ENCODE data around the gene PYGL. TPM values are rescaled to one million over a fixed set of nuclear protein-coding genes. Genes with fewer than 3 reads are reported as not detected.
"Not testable (repeated sequence)": the region's sequence is repeated elsewhere in the genome, so short reads cannot be mapped to it uniquely, and the experiment has no call there.

Gene PYGL
- total RNA-seq, 1 experiment from 2014 or later, result 61.2 TPM

- no peak for DNase-seq (ENCODE audit: low spot score)
Observed at GRCh38 chr14:50928002-50928635, 16.2 kb downstream of the PYGL start.

GRCh38 chr14:50926851-50927386 is 17.4 kb downstream of the PYGL start:
- no peak for DNase-seq (ENCODE audit: low spot score)

GRCh38 chr14:50924843-50925242 is 19.4 kb downstream of the PYGL start:
- DNase-seq (ENCODE audit: low spot score), result no peak

GRCh38 chr14:50924236-50924635 is 20.0 kb downstream of the PYGL start:
- no peak for DNase-seq (ENCODE audit: low spot score)

GRCh38 chr14:50922803-50923202 is 21.5 kb downstream of the PYGL start:
- DNase-seq (ENCODE audit: low spot score), result no peak

- peak; percentile 44 for DNase-seq (ENCODE audit: low spot score)
Observed at GRCh38 chr14:50920482-50921230, 23.6 kb downstream of the PYGL start.

- not testable (repeated sequence) for DNase-seq (ENCODE audit: low spot score)
Observed at GRCh38 chr14:50919524-50919923, 24.8 kb downstream of the PYGL start.

GRCh38 chr14:50917449-50917848 is 26.8 kb downstream of the PYGL start:
- no peak for DNase-seq (ENCODE audit: low spot score)

GRCh38 chr14:50910495-50911420 is 33.5 kb downstream of the PYGL start:
- no peak for DNase-seq (ENCODE audit: low spot score)

- no peak for DNase-seq (ENCODE audit: low spot score)
Observed at GRCh38 chr14:50906326-50907065, 37.8 kb downstream of the PYGL start.

GRCh38 chr14:50904719-50905118 is 39.6 kb downstream of the PYGL start:
- DNase-seq (ENCODE audit: low spot score), result no peak

GRCh38 chr14:50901361-50901760 is 42.9 kb downstream of the PYGL start:
- no peak for DNase-seq (ENCODE audit: low spot score)

- DNase-seq (ENCODE audit: low spot score), result no peak
Observed at GRCh38 chr14:50897658-50898175, 46.6 kb downstream of the PYGL start.

- not testable (repeated sequence) for DNase-seq (ENCODE audit: low spot score)
Observed at GRCh38 chr14:50897005-50897404, 47.3 kb downstream of the PYGL start.

- DNase-seq (ENCODE audit: low spot score), result not testable (repeated sequence)
Observed at GRCh38 chr14:50896421-50896820, 47.9 kb downstream of the PYGL start.

- DNase-seq (ENCODE audit: low spot score), result no peak
Observed at GRCh38 chr14:50892255-50892654, 52.0 kb downstream of the PYGL start.

GRCh38 chr14:50887476-50887875 is 56.8 kb downstream of the PYGL start:
- DNase-seq (ENCODE audit: low spot score), result no peak

GRCh38 chr14:50883827-50884197 is 60.5 kb downstream of the PYGL start:
- no peak for DNase-seq (ENCODE audit: low spot score)

GRCh38 chr14:50882932-50883826 is 61.1 kb downstream of the PYGL start:
- no peak for DNase-seq (ENCODE audit: low spot score)

Measured in A172 (cell line).